ENCODE data around the gene ZFHX3.

ZFHX3 gene

GRCh38 chr16:72829846-72830775 lies 217.8 kb downstream of the ZFHX3 start:
- Histone ChIP-seq H3K9ac (ENCODE audit: low read depth, low read length) (no peak overlapping the region), H3K9me3 (ENCODE audit: insufficient read depth, low read depth, low read length) (no peaks in the 10 kb centered on the region), H3K27ac (ENCODE audit: low read length) (no peak overlapping the region), H3K4me3 (ENCODE audit: low read length) (no peak overlapping the region), H3K27me3 (ENCODE audit: insufficient read depth, low read length) (no peaks in the 10 kb centered on the region), H3K36me3 (ENCODE audit: insufficient read depth, low read depth, low read length) (no peaks in the 10 kb centered on the region), H3K4me1 (ENCODE audit: insufficient read depth, low read length) (peaks cover 3% of the 10 kb centered on the region; the same call in 1 of the 2 replicates)

- Histone ChIP-seq H3K36me3 (ENCODE audit: insufficient read depth, low read depth, low read length) (no peaks in the 10 kb centered on the region), H3K4me1 (ENCODE audit: insufficient read depth, low read length) (peaks cover 3% of the 10 kb centered on the region; the same call in 1 of the 2 replicates), H3K27ac (ENCODE audit: low read length) (no peak overlapping the region), H3K9me3 (ENCODE audit: insufficient read depth, low read depth, low read length) (no peaks in the 10 kb centered on the region), H3K9ac (ENCODE audit: low read depth, low read length) (no peak overlapping the region), H3K4me3 (ENCODE audit: low read length) (no peak overlapping the region), H3K27me3 (ENCODE audit: insufficient read depth, low read length) (no peaks in the 10 kb centered on the region)
Measured at GRCh38 chr16:72827866-72828265, 220.1 kb downstream of the ZFHX3 start.

- H3K4me3 ChIP-seq (ENCODE audit: low read length), result no peak overlapping the region
- H3K27me3 ChIP-seq (ENCODE audit: insufficient read depth, low read length), result no peaks in the 10 kb centered on the region
- no peak overlapping the region for H3K27ac ChIP-seq (ENCODE audit: low read length)
- no peaks in the 10 kb centered on the region for H3K9me3 ChIP-seq (ENCODE audit: insufficient read depth, low read depth, low read length)
- H3K4me1 ChIP-seq (ENCODE audit: insufficient read depth, low read length), result no peaks in the 10 kb centered on the region
- no peak overlapping the region for H3K9ac ChIP-seq (ENCODE audit: low read depth, low read length)
- H3K36me3 ChIP-seq (ENCODE audit: insufficient read depth, low read depth, low read length), result no peaks in the 10 kb centered on the region
Measured at GRCh38 chr16:72825912-72826621, 221.9 kb downstream of the ZFHX3 start.

GRCh38 chr16:72824761-72825160 lies 223.2 kb downstream of the ZFHX3 start:
- Histone ChIP-seq H3K4me3 (ENCODE audit: low read length) (no peak overlapping the region), H3K36me3 (ENCODE audit: insufficient read depth, low read depth, low read length) (no peaks in the 10 kb centered on the region), H3K9ac (ENCODE audit: low read depth, low read length) (no peak overlapping the region), H3K27ac (ENCODE audit: low read length) (no peak overlapping the region), H3K4me1 (ENCODE audit: insufficient read depth, low read length) (no peaks in the 10 kb centered on the region), H3K9me3 (ENCODE audit: insufficient read depth, low read depth, low read length) (no peaks in the 10 kb centered on the region), H3K27me3 (ENCODE audit: insufficient read depth, low read length) (no peaks in the 10 kb centered on the region)

- Histone ChIP-seq H3K9me3 (ENCODE audit: insufficient read depth, low read depth, low read length) (no peaks in the 10 kb centered on the region), H3K9ac (ENCODE audit: low read depth, low read length) (no peak overlapping the region), H3K27me3 (ENCODE audit: insufficient read depth, low read length) (no peaks in the 10 kb centered on the region), H3K27ac (ENCODE audit: low read length) (no peak overlapping the region), H3K4me1 (ENCODE audit: insufficient read depth, low read length) (no peaks in the 10 kb centered on the region), H3K36me3 (ENCODE audit: insufficient read depth, low read depth, low read length) (no peaks in the 10 kb centered on the region), H3K4me3 (ENCODE audit: low read length) (no peak overlapping the region)
Measured at GRCh38 chr16:72824027-72824426, 223.9 kb downstream of the ZFHX3 start.

GRCh38 chr16:72821185-72821950 lies 226.6 kb downstream of the ZFHX3 start:
- no peaks in the 10 kb centered on the region for H3K27me3 ChIP-seq (ENCODE audit: insufficient read depth, low read length)
- no peaks in the 10 kb centered on the region for H3K4me1 ChIP-seq (ENCODE audit: insufficient read depth, low read length)
- no peak overlapping the region for H3K9ac ChIP-seq (ENCODE audit: low read depth, low read length)
- no peaks in the 10 kb centered on the region for H3K9me3 ChIP-seq (ENCODE audit: insufficient read depth, low read depth, low read length)
- H3K36me3 ChIP-seq (ENCODE audit: insufficient read depth, low read depth, low read length), result no peaks in the 10 kb centered on the region
- H3K4me3 ChIP-seq (ENCODE audit: low read length), result no peak overlapping the region
- no peak overlapping the region for H3K27ac ChIP-seq (ENCODE audit: low read length)

GRCh38 chr16:72819345-72819744 lies 228.6 kb downstream of the ZFHX3 start:
- H3K4me1 ChIP-seq (ENCODE audit: insufficient read depth, low read length), result no peaks in the 10 kb centered on the region
- H3K36me3 ChIP-seq (ENCODE audit: insufficient read depth, low read depth, low read length), result no peaks in the 10 kb centered on the region
- H3K9ac ChIP-seq (ENCODE audit: low read depth, low read length), result no peak overlapping the region
- no peaks in the 10 kb centered on the region for H3K9me3 ChIP-seq (ENCODE audit: insufficient read depth, low read depth, low read length)
- no peaks in the 10 kb centered on the region for H3K27me3 ChIP-seq (ENCODE audit: insufficient read depth, low read length)
- no peak overlapping the region for H3K4me3 ChIP-seq (ENCODE audit: low read length)
- no peak overlapping the region for H3K27ac ChIP-seq (ENCODE audit: low read length)

- no peaks in the 10 kb centered on the region for H3K27me3 ChIP-seq (ENCODE audit: insufficient read depth, low read length)
- H3K9me3 ChIP-seq (ENCODE audit: insufficient read depth, low read depth, low read length), result no peaks in the 10 kb centered on the region
- H3K36me3 ChIP-seq (ENCODE audit: insufficient read depth, low read depth, low read length), result no peaks in the 10 kb centered on the region
- H3K4me1 ChIP-seq (ENCODE audit: insufficient read depth, low read length), result no peaks in the 10 kb centered on the region
- no peak overlapping the region for H3K9ac ChIP-seq (ENCODE audit: low read depth, low read length)
- H3K4me3 ChIP-seq (ENCODE audit: low read length), result no peak overlapping the region
- no peak overlapping the region for H3K27ac ChIP-seq (ENCODE audit: low read length)
Measured at GRCh38 chr16:72818236-72818845, 229.6 kb downstream of the ZFHX3 start.

GRCh38 chr16:72815348-72816318 lies 232.3 kb downstream of the ZFHX3 start:
- no peaks in the 10 kb centered on the region for H3K4me1 ChIP-seq (ENCODE audit: insufficient read depth, low read length)

GRCh38 chr16:72814226-72814625 lies 233.7 kb downstream of the ZFHX3 start:
- H3K27me3 ChIP-seq (ENCODE audit: insufficient read depth, low read length), result no peaks in the 10 kb centered on the region
- no peak overlapping the region for H3K4me3 ChIP-seq (ENCODE audit: low read length)
- H3K36me3 ChIP-seq (ENCODE audit: insufficient read depth, low read depth, low read length), result no peaks in the 10 kb centered on the region
- no peak overlapping the region for H3K9ac ChIP-seq (ENCODE audit: low read depth, low read length)
- H3K4me1 ChIP-seq (ENCODE audit: insufficient read depth, low read length), result no peaks in the 10 kb centered on the region
- H3K27ac ChIP-seq (ENCODE audit: low read length), result no peak overlapping the region
- no peaks in the 10 kb centered on the region for H3K9me3 ChIP-seq (ENCODE audit: insufficient read depth, low read depth, low read length)

More at GRCh38 chr16:72815348-72816318, 232.3 kb downstream of the ZFHX3 start:
- Histone ChIP-seq H3K36me3 (ENCODE audit: insufficient read depth, low read depth, low read length) (no peaks in the 10 kb centered on the region), H3K9ac (ENCODE audit: low read depth, low read length) (no peak overlapping the region), H3K4me3 (ENCODE audit: low read length) (no peak overlapping the region), H3K9me3 (ENCODE audit: insufficient read depth, low read depth, low read length) (no peaks in the 10 kb centered on the region), H3K27ac (ENCODE audit: low read length) (no peak overlapping the region), H3K27me3 (ENCODE audit: insufficient read depth, low read length) (no peaks in the 10 kb centered on the region)

Data from iPS-20b (cell line).